Brain pericyte (primary cell): ENCODE measurements around the gene TIMM17B.

Source experiments
- DNase-seq: peaks from one replicate; pipeline ENCODE4 v3.0.0-alpha.2; 2012; ENCODE audit warnings: low read depth, low spot score

TIMM17B gene

DNA sequence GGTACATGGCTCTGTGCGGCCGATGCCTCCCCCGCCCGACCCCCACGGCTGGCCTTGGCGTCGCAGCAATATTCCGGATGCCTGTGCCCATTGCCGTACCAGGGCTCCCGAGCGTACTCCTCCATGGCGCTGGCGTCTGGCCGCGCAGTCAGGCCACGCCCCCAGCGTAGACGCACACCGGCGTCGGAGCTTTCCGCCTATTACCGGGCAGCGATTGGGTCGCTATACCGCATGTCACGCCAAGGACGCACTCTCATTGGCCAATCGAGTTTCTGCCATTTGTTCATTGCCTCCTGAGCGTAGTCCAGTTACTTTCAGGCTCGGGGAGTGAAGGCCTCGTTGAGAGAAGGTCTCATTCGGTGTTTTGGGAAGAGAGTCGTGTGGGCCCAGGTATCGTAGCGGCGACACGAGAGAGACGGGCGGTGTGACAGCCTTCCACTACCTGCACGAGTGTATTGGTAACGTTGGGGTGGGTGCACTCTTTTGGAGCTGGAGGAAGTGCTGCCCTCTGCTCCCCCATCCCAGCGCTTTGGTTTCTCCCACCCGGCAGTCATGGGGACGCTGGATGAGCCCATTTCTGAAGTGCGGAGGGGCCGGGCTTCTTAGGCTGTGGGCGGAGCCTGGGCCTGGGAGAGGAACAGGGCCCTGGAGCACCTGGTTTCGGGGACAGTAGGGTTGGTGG is at the start of gene TIMM17B, which contains the start of gene PQBP1:
TIMM17B (minus strand) TSS at position 144 of the 682 bp plus-strand sequence; CDS start at position 125, 19 bp downstream.
PQBP1 (plus strand) TSS at position 306 of the 682 bp plus-strand sequence. CDS start 580 bp downstream, outside the sequence.
- peak; percentile 91 for DNase-seq

GRCh38 chrX:48945517-48946348 is 48.2 kb upstream of the TIMM17B start:
- no peak for DNase-seq

DNA sequence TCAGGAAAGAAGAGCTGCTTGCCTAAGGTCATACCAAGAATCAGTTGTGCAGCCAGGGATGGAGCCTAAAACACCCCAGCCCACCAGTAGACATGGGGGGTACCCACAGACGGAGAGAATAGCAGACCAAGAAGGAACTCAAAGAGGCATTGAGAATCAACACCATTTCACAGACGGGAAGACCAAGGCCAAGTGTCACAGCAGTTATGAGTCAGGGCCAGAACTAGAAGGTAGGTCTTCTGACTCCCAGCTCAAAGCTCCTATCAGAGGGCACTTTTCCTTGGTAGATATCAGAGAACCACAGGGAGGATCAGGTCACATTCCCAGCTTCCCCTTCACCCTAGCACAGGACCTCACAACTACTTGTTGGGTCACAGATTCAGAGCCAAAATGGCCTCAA is 45.3 kb upstream of the TIMM17B start:
- no peak for DNase-seq

DNA sequence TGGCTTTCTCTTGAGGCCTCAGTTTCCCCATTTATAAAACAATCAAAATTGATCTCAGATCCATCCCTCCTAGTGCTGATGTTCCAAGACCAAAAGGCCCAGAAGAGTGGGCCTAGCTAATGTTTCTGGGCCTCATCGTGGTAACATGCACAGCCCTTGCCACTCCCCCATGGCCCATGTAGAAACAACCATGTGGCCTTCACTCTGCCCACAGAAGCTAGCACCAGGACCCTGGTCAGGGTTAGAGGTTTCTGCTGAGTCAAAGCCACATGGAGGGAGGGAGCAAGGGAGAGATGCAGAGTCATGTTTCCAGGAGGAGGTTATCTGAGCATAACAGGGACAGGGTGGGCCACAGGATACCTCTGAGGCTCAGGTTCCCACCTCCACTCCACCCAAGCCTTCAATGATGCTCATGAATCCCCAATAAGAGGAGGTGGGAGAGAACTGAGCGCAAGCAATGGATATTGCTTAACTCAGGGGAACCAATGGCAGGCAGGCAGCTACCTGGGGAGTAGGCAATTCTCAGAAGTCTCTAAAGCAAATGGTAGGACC is 42.9 kb upstream of the TIMM17B start:
- no peak for DNase-seq

- no peak for DNase-seq
These were observed 42.1 kb upstream of the TIMM17B start for GRCh38 chrX:48939524-48940228.

- DNase-seq: no peak
These were observed 41.3 kb upstream of the TIMM17B start for GRCh38 chrX:48938721-48939425.

- DNase-seq: no peak
These were observed 39.7 kb upstream of the TIMM17B start for GRCh38 chrX:48937054-48937907.

DNA sequence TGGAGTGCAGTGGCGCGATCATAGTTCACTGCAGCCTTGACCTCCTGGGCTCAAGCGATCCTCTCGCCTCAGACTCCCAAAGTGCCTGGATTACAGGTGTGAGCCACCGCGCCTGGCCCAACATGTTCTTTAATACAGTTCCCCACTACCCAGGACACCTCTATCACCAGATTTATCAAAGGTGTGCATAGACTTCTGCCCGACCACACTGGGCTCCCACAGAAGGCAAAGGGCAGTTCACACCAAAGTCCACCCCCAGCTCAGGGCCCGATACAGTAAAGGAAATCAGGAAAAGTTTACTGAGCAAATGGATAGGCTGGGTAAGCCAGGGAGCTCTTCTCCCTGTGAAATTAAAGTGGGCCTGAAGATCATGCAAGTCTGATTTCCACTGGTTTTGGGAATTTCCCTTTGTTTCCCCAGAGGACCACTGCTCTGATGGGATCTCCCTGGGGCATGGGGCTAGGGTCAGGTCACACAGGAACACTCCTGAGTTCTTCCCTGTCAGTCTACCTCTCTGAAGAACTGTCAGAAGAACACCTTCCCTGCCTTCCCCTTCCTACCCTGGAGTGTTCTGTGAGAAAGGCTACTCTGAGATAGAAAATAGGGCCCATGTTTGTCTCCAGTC is 39.0 kb upstream of the TIMM17B start:
- DNase-seq: no peak

- DNase-seq: no peak
These were observed 37.7 kb upstream of the TIMM17B start for GRCh38 chrX:48935301-48935670.

GRCh38 chrX:48934581-48935300 is 37.2 kb upstream of the TIMM17B start:
- no peak for DNase-seq

- no peak for DNase-seq
These were observed 36.2 kb upstream of the TIMM17B start for GRCh38 chrX:48933757-48934156.

- no peak for DNase-seq
These were observed 30.3 kb upstream of the TIMM17B start for GRCh38 chrX:48927736-48928382.

GRCh38 chrX:48927123-48927522 is 29.6 kb upstream of the TIMM17B start:
- no peak for DNase-seq

GRCh38 chrX:48924270-48924669 is 26.7 kb upstream of the TIMM17B start:
- no peak for DNase-seq

GRCh38 chrX:48923771-48924170 is 26.2 kb upstream of the TIMM17B start:
- DNase-seq: no peak

GRCh38 chrX:48920718-48921104 is 23.1 kb upstream of the TIMM17B start:
- DNase-seq: no peak

- DNase-seq: no peak
These were observed 22.6 kb upstream of the TIMM17B start for GRCh38 chrX:48919947-48920717.

GRCh38 chrX:48919360-48919841 is 21.8 kb upstream of the TIMM17B start:
- DNase-seq: no peak
